H9 (cell line): ENCODE data around the gene LIN7A. TPM values are rescaled to one million over a fixed set of nuclear protein-coding genes. Genes with fewer than 3 reads are reported as not detected.

ENCODE experiments used
- DNase-seq: peaks from one replicate; pipeline ENCODE4 v3.0.0-alpha.2; 2017
- H2AFZ ChIP-seq: one replicate; pipeline ENCODE4 v1.6.1; 2013; ENCODE audit warnings: mild to moderate bottlenecking, low read length, control low read depth, moderate library complexity
- H2AK5ac ChIP-seq: 2 replicates; pipeline ENCODE4 v1.6.1; 2013; ENCODE audit warnings: low read length, control low read depth, mixed read lengths; ENCODE audit not compliant: insufficient read length
- H2BK120ac ChIP-seq: one replicate; pipeline ENCODE4 v1.6.1; 2013; ENCODE audit warnings: low read depth, mild to moderate bottlenecking, low read length, control low read depth, inconsistent platforms; ENCODE audit not compliant: poor library complexity, severe bottlenecking
- H2BK12ac ChIP-seq: 2 replicates; pipeline ENCODE4 v1.6.1; 2013; ENCODE audit warnings: low read length, control low read depth, mixed read lengths, low read depth; ENCODE audit not compliant: insufficient read length
- H2BK15ac ChIP-seq: 2 replicates; pipeline ENCODE4 v1.6.1; 2013; ENCODE audit warnings: low read depth, low read length, control low read depth
- H2BK20ac ChIP-seq: one replicate; pipeline ENCODE4 v1.6.1; 2013; ENCODE audit warnings: low read depth, mild to moderate bottlenecking, low read length, control low read depth, inconsistent platforms; ENCODE audit not compliant: poor library complexity, severe bottlenecking
- H2BK5ac ChIP-seq: 2 replicates; pipeline ENCODE4 v1.6.1; 2013; ENCODE audit warnings: low read length, control low read depth, mixed read lengths; ENCODE audit not compliant: insufficient read length
- H3K14ac ChIP-seq: 2 replicates; pipeline ENCODE4 v1.6.1; 2013; ENCODE audit warnings: low read length, control low read depth; ENCODE audit not compliant: insufficient read depth
- H3K18ac ChIP-seq: 2 replicates; pipeline ENCODE4 v1.6.1; 2013; ENCODE audit warnings: low read depth, mild to moderate bottlenecking, mixed read lengths, low read length, control low read depth; ENCODE audit not compliant: insufficient read length
- H3K23ac ChIP-seq: 2 replicates; pipeline ENCODE4 v1.6.1; 2013; ENCODE audit warnings: low read length, control low read depth, mixed read lengths, low read depth; ENCODE audit not compliant: insufficient read length
- H3K23me2 ChIP-seq: 2 replicates; pipeline ENCODE4 v1.6.1; 2013; ENCODE audit warnings: low read depth, mild to moderate bottlenecking, mixed read lengths, low read length, control low read depth; ENCODE audit not compliant: insufficient read length, poor library complexity, severe bottlenecking
- H3K27ac ChIP-seq: 2 replicates; pipeline ENCODE4 v1.5.1; 2013; ENCODE audit warnings: low read length, control low read depth, mixed read lengths, low read depth; ENCODE audit not compliant: insufficient read length
- H3K27me3 ChIP-seq: 2 replicates; pipeline ENCODE4 v1.6.1; 2013; ENCODE audit warnings: low read length, control low read depth, inconsistent platforms; ENCODE audit not compliant: insufficient read depth
- H3K4ac ChIP-seq: 2 replicates; pipeline ENCODE4 v1.6.1; 2013; ENCODE audit warnings: low read depth, mild to moderate bottlenecking, control low read depth, inconsistent platforms, low read length, moderate library complexity
- H3K4me1 ChIP-seq: 2 replicates; pipeline ENCODE4 v1.6.1; 2013; ENCODE audit warnings: low read length, control low read depth, inconsistent platforms; ENCODE audit not compliant: insufficient read depth
- H3K4me2 ChIP-seq: 2 replicates; pipeline ENCODE4 v1.6.1; 2013; ENCODE audit warnings: low read length, control low read depth, mixed read lengths; ENCODE audit not compliant: insufficient read length, insufficient read depth
- H3K56ac ChIP-seq: 2 replicates; pipeline ENCODE4 v1.6.1; 2013; ENCODE audit warnings: low read depth, mild to moderate bottlenecking, mixed read lengths, low read length, control low read depth; ENCODE audit not compliant: insufficient read length
- H3K79me1 ChIP-seq: 2 replicates; pipeline ENCODE4 v1.6.1; 2013; ENCODE audit warnings: low read depth, mild to moderate bottlenecking, moderate library complexity, low read length, control low read depth, inconsistent platforms; ENCODE audit not compliant: insufficient read depth, poor library complexity, severe bottlenecking
- H3K79me2 ChIP-seq: 2 replicates; pipeline ENCODE4 v1.6.1; 2013; ENCODE audit warnings: low read length, control low read depth, inconsistent platforms; ENCODE audit not compliant: insufficient read depth
- H3K9ac ChIP-seq: 2 replicates; pipeline ENCODE4 v1.6.1; 2013; ENCODE audit warnings: low read length, control low read depth, mixed read lengths; ENCODE audit not compliant: insufficient read length; ENCODE audit errors: extremely low read depth
- H3K9me3 ChIP-seq: one replicate; pipeline ENCODE4 v1.6.1; 2013; ENCODE audit warnings: low read depth, low read length, inconsistent platforms; ENCODE audit not compliant: control insufficient read depth
- H3T11ph ChIP-seq: one replicate; pipeline ENCODE4 v1.6.1; 2013; ENCODE audit warnings: mild to moderate bottlenecking, low read length, control low read depth, inconsistent platforms
- H4K20me1 ChIP-seq: one replicate; pipeline ENCODE4 v1.6.1; 2013; ENCODE audit not compliant: control insufficient read depth, insufficient read length, insufficient read depth
- H4K5ac ChIP-seq: 2 replicates; pipeline ENCODE4 v1.6.1; 2013; ENCODE audit warnings: low read depth, mild to moderate bottlenecking, mixed read lengths, low read length, control low read depth; ENCODE audit not compliant: insufficient read length
- H4K8ac ChIP-seq: replicated peaks from 2 replicates; pipeline ENCODE4 v1.6.1; 2013; ENCODE audit warnings: low read length, control low read depth, mixed read lengths, low read depth; ENCODE audit not compliant: insufficient read length
- H4K91ac ChIP-seq: 2 replicates; pipeline ENCODE4 v1.6.1; 2013; ENCODE audit warnings: low read depth, mild to moderate bottlenecking, moderate library complexity, mixed read lengths, low read length, control low read depth; ENCODE audit not compliant: insufficient read length
- H3K27ac Mint-ChIP-seq, 3 experiments: 2 replicates in 2 of 3; 3 replicates in 1 of 3; pipeline ENCODE4 v1.8.0; 2020 to 2021; ENCODE audit warnings: mixed read lengths in 3 of 3, mild to moderate bottlenecking in 1 of 3, moderate library complexity in 1 of 3
- H3K27me3 Mint-ChIP-seq: 2 replicates; pipeline ENCODE4 v1.8.0; 2021; ENCODE audit warnings: low read depth, mild to moderate bottlenecking, moderate library complexity, mixed read lengths
- H3K36me3 Mint-ChIP-seq, 3 experiments: 2 replicates in 2 of 3; 3 replicates in 1 of 3; pipeline ENCODE4 v1.8.0; 2020 to 2021; ENCODE audit warnings: low read depth in 3 of 3, mixed read lengths in 3 of 3; ENCODE audit not compliant: insufficient read depth in 1 of 3
- H3K4me1 Mint-ChIP-seq, 2 experiments: 2 replicates each; pipeline ENCODE4 v1.8.0; 2020; ENCODE audit warnings: mixed read lengths in 2 of 2
- H3K4me3 Mint-ChIP-seq, 2 experiments: 2 replicates in 1 of 2; 3 replicates in 1 of 2; pipeline ENCODE4 v1.8.0; 2020 to 2021; ENCODE audit warnings: mild to moderate bottlenecking in 2 of 2, mixed read lengths in 2 of 2, moderate library complexity in 1 of 2
- H3K9me3 Mint-ChIP-seq, 2 experiments: 2 replicates in 1 of 2; 3 replicates in 1 of 2; pipeline ENCODE4 v1.8.0; 2020; ENCODE audit warnings: mild to moderate bottlenecking in 2 of 2, mixed read lengths in 2 of 2, moderate library complexity in 1 of 2
- CTCF ChIP-seq: fragments of 200-600 bp; sonication (generic); conservative IDR thresholded peaks from 3 replicates; pipeline ENCODE4 v1.8.0; 2021; ENCODE audit warnings: antibody characterized with exemption, mild to moderate bottlenecking
- WGBS: extraction: QIAGEN DNeasy Blood & Tissue Kit; methylation state at CpG from one replicate; pipeline ENCODE4 v1.1.7; 2013; ENCODE audit warnings: missing lambda C conversion rate, low lambda C conversion rate, mixed read lengths; ENCODE audit not compliant: insufficient read length; ENCODE audit errors: extremely low coverage; 5-methylcytosine and 5-hydroxymethylcytosine counted together
- total RNA-seq: library from RNA; stranded (reverse); gene quantifications from 2 replicates; pipeline ENCODE4 v1.2.1, GENCODE V29; 2021

The LIN7A gene
- total RNA-seq, 1 experiment from 2014 or later, result 18.3 TPM

GRCh38 chr12:80829767-80830166 is 108.0 kb downstream of the LIN7A start:
- no peak overlapping the region for H3K23ac ChIP-seq

More at GRCh38 chr12:80829767-80830166, 108.0 kb downstream of the LIN7A start:
- no peak overlapping the region for H3K14ac ChIP-seq
- Mint-ChIP-seq H3K36me3 (peaks cover 0 to 3% (median 3%) of the 10 kb centered on the region in 3 experiments; a peak in 3 of 7 replicates), H3K4me1 (peaks cover 2 to 4% of the 10 kb centered on the region in 2 experiments; a peak in 3 of 4 replicates), H3K27ac (no peak overlapping the region), H3K4me3 (no peak overlapping the region), H3K9me3 (no peaks in the 10 kb centered on the region), H3K27me3 (no peaks in the 10 kb centered on the region)
- no peak overlapping the region for H3T11ph ChIP-seq
- H3K56ac ChIP-seq, result no peak overlapping the region
- no peaks in the 10 kb centered on the region for H3K9me3 ChIP-seq
- no peak overlapping the region for H3K18ac ChIP-seq
- H2BK120ac ChIP-seq, result no peak overlapping the region
- WGBS, result no CpG with 5 or more reads among the region's 2 CpGs
- no peak overlapping the region for H3K27ac ChIP-seq
- no peak overlapping the region for H2BK12ac ChIP-seq
- no peak overlapping the region for H4K8ac ChIP-seq
- no peak overlapping the region for H3K4ac ChIP-seq
- no peak for DNase-seq
- no peaks in the 10 kb centered on the region for H4K20me1 ChIP-seq
- H2BK5ac ChIP-seq, result no peak overlapping the region
- no peaks in the 10 kb centered on the region for H3K79me1 ChIP-seq
- no peak overlapping the region for H2AFZ ChIP-seq
- H4K5ac ChIP-seq, result no peak overlapping the region
- no peak overlapping the region for H2BK15ac ChIP-seq
- no peaks in the 10 kb centered on the region for H3K4me1 ChIP-seq
- H3K4me2 ChIP-seq, result no peak overlapping the region
- H2AK5ac ChIP-seq, result no peak overlapping the region
- no peak overlapping the region for H2BK20ac ChIP-seq
- no peak overlapping the region for H3K9ac ChIP-seq
- H3K23me2 ChIP-seq, result no peaks in the 10 kb centered on the region
- no peak overlapping the region for H4K91ac ChIP-seq
- no peaks in the 10 kb centered on the region for H3K79me2 ChIP-seq
- no peak for TF ChIP-seq CTCF
- no peaks in the 10 kb centered on the region for H3K27me3 ChIP-seq
